HEK293 (cell line): ENCODE data around the gene SSB.

Experiments
- CTCF ChIA-PET: fragments of 350-600 bp; formaldehyde crosslinking; extraction: SDS; loops from one replicate; lab custom pipeline; 2021; ENCODE audit warnings: antibody characterized with exemption; lab: Yijun Ruan, JAX
- POLR2A ChIA-PET: fragments of 300-600 bp; formaldehyde crosslinking; extraction: SDS; loops from one replicate; lab custom pipeline; 2020; ENCODE audit warnings: antibody characterized with exemption, inconsistent platforms; lab: Yijun Ruan, JAX
- H3K27ac ChIP-seq: fragments of 200-500 bp; sonication (Bioruptor generic); 2 replicates; pipeline ENCODE4 v1.5.1; 2014; ENCODE audit warnings: low read depth, low read length, control low read depth, inconsistent platforms; ENCODE audit errors: extremely low read depth
- H3K36me3 ChIP-seq, 2 experiments: fragments of 200-500 bp in 1 of 2; sonication (Bioruptor generic) in 1 of 2; 1 replicate in 1 of 2; 2 replicates in 1 of 2; pipeline ENCODE4 v1.5.1; 2014 to 2017; ENCODE audit warnings: inconsistent platforms in 2 of 2, low read length in 2 of 2; ENCODE audit not compliant: control insufficient read depth in 2 of 2, insufficient read depth in 1 of 2
- H3K4me1 ChIP-seq: fragments of 200-500 bp; sonication (Bioruptor generic); 2 replicates; pipeline ENCODE4 v1.5.1; 2014; ENCODE audit warnings: mild to moderate bottlenecking, low read length, inconsistent platforms; ENCODE audit not compliant: control insufficient read depth, insufficient read depth
- H3K4me3 ChIP-seq: 2 replicates; pipeline ENCODE4 v1.5.1; 2011; ENCODE audit warnings: low read depth, mild to moderate bottlenecking, control low read depth, low read length, moderate library complexity
- H3K9me3 ChIP-seq: fragments of 200-500 bp; sonication (Bioruptor generic); 2 replicates; pipeline ENCODE4 v1.5.1; 2014; ENCODE audit warnings: low read depth, low read length, inconsistent platforms; ENCODE audit not compliant: control insufficient read depth, insufficient read depth
- GLI4 ChIP-seq: fragments of 450-650 bp; formaldehyde crosslinking; IDR thresholded peaks from 2 replicates; pipeline ENCODE4 v1.5.1; 2016; ENCODE audit warnings: missing biosample characterization, missing genetic modification characterization
- OSR2 ChIP-seq: fragments of 450-650 bp; formaldehyde crosslinking; IDR thresholded peaks from 2 replicates; pipeline ENCODE4 v1.5.1; 2016; ENCODE audit warnings: missing biosample characterization, missing genetic modification characterization
- ZNF146 ChIP-seq: fragments of 450-650 bp; formaldehyde crosslinking; IDR thresholded peaks from 2 replicates; pipeline ENCODE4 v1.5.1; 2016; ENCODE audit warnings: missing biosample characterization, missing genetic modification characterization
- ZNF18 ChIP-seq: fragments of 450-650 bp; formaldehyde crosslinking; IDR thresholded peaks from 2 replicates; pipeline ENCODE4 v1.5.1; 2016; ENCODE audit warnings: missing biosample characterization, missing genetic modification characterization
- ZNF248 ChIP-seq: fragments of 450-650 bp; formaldehyde crosslinking; IDR thresholded peaks from 2 replicates; pipeline ENCODE4 v1.5.1; 2017; ENCODE audit warnings: missing biosample characterization, missing genetic modification characterization
- ZNF341 ChIP-seq: fragments of 450-650 bp; formaldehyde crosslinking; IDR thresholded peaks from 2 replicates; pipeline ENCODE4; 2016; ENCODE audit warnings: low read depth, missing biosample characterization, missing genetic modification characterization
- ZNF391 ChIP-seq: fragments of 450-650 bp; formaldehyde crosslinking; IDR thresholded peaks from 2 replicates; pipeline ENCODE4 v1.5.1; 2016; ENCODE audit warnings: low read depth, missing biosample characterization, missing genetic modification characterization, borderline replicate concordance
- ZNF473 ChIP-seq: fragments of 450-650 bp; formaldehyde crosslinking; IDR thresholded peaks from 2 replicates; pipeline ENCODE4 v1.5.1; 2017; ENCODE audit warnings: missing biosample characterization, missing genetic modification characterization
- ZNF544 ChIP-seq: fragments of 450-650 bp; formaldehyde crosslinking; IDR thresholded peaks from 2 replicates; pipeline ENCODE4 v1.5.0; 2017; ENCODE audit warnings: missing biosample characterization, missing genetic modification characterization
- ZNF629 ChIP-seq: fragments of 450-650 bp; formaldehyde crosslinking; IDR thresholded peaks from 2 replicates; pipeline ENCODE4 v1.5.1; 2017; ENCODE audit warnings: missing biosample characterization, missing genetic modification characterization
- ZNF791 ChIP-seq: fragments of 450-650 bp; formaldehyde crosslinking; IDR thresholded peaks from 2 replicates; pipeline ENCODE4 v1.5.1; 2016; ENCODE audit warnings: missing biosample characterization, missing genetic modification characterization
- ZNF830 ChIP-seq: fragments of 450-650 bp; IDR thresholded peaks from 2 replicates; pipeline ENCODE4 v1.5.0; 2018; ENCODE audit warnings: missing biosample characterization, missing genetic modification characterization, low read depth, mild to moderate bottlenecking, moderate library complexity
- ZSCAN23 ChIP-seq: fragments of 450-650 bp; formaldehyde crosslinking; IDR thresholded peaks from 2 replicates; pipeline ENCODE4 v1.5.1; 2016; ENCODE audit warnings: missing biosample characterization, missing genetic modification characterization
- TF ChIP-seq, protein P1 (sequence below): fragments of 450-650 bp; formaldehyde crosslinking; IDR thresholded peaks from 2 replicates; pipeline ENCODE4 v1.5.1; 2016; ENCODE audit warnings: missing biosample characterization, missing genetic modification characterization
- TF ChIP-seq, protein P2 (sequence below): fragments of 450-650 bp; formaldehyde crosslinking; IDR thresholded peaks from 2 replicates; pipeline ENCODE4 v1.5.1; 2016; ENCODE audit warnings: missing biosample characterization, missing genetic modification characterization
- TF ChIP-seq, protein P3 (sequence below): fragments of 450-650 bp; formaldehyde crosslinking; IDR thresholded peaks from 2 replicates; pipeline ENCODE4 v1.5.1; 2016; ENCODE audit warnings: missing biosample characterization, missing genetic modification characterization
- TF ChIP-seq, protein P4 (sequence below): fragments of 450-650 bp; formaldehyde crosslinking; conservative IDR thresholded peaks from 2 replicates; pipeline ENCODE4 v1.5.1; 2016; ENCODE audit warnings: low read depth, missing biosample characterization, missing genetic modification characterization
- TF ChIP-seq, protein P5 (sequence below): fragments of 450-650 bp; formaldehyde crosslinking; IDR thresholded peaks from 2 replicates; pipeline ENCODE4 v1.5.1; 2016; ENCODE audit warnings: missing biosample characterization, missing genetic modification characterization, borderline replicate concordance

Gene SSB

DNA sequence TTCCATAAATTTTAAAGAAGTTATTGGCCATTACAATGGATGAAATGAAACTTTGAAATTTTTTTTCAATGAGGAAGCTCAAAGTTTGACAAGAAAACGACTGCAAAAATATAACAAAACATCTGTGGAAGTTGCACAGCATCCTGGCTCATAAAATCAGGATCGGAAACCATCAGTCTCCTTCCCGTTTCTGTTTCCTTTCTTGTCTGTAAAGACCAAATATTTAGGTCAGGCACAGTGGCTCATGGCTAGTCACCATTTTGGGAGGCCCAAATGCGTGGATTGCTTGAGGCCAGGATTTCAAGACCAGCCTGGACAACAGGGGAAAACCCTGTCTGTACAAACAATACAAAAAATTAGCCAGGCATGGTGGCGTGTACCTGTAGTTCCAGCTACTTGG is 27.6 kb upstream of the SSB start:
- Histone ChIP-seq H3K4me3 (no peak overlapping the region), H3K9me3 (no peaks in the 10 kb centered on the region), H3K27ac (no peak overlapping the region), H3K36me3 (no peaks in the 10 kb centered on the region), H3K4me1 (0 out of 2 replicates have a peak, but pooled peaks cover under 1% of the 10 kb centered on the region)
- TF ChIP-seq ZNF791 (tag by site-specific recombination) (no peak), ZNF391 (no peak), ZNF248 (tag by site-specific recombination) (no peak), ZNF629 (tag by site-specific recombination) (no peak), ZNF544 (tag by site-specific recombination) (no peak), ZSCAN23 (tag by site-specific recombination) (no peak), ZNF473 (tag by site-specific recombination) (no peak), ZNF830 (tag by site-specific recombination) (no peak), ZNF341 (no peak), OSR2 (tag by site-specific recombination) (no peak), ZNF18 (no peak), GLI4 (tag by site-specific recombination) (no peak), ZNF146 (tag by site-specific recombination) (no peak)
- TF ChIP-seq, protein P1, sequence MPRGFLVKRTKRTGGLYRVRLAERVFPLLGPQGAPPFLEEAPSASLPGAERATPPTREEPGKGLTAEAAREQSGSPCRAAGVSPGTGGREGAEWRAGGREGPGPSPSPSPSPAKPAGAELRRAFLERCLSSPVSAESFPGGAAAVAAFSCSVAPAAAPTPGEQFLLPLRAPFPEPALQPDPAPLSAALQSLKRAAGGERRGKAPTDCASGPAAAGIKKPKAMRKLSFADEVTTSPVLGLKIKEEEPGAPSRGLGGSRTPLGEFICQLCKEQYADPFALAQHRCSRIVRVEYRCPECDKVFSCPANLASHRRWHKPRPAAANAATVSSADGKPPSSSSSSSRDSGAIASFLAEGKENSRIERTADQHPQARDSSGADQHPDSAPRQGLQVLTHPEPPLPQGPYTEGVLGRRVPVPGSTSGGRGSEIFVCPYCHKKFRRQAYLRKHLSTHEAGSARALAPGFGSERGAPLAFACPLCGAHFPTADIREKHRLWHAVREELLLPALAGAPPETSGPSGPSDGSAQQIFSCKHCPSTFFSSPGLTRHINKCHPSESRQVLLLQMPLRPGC = no peak
- TF ChIP-seq, protein P2, sequence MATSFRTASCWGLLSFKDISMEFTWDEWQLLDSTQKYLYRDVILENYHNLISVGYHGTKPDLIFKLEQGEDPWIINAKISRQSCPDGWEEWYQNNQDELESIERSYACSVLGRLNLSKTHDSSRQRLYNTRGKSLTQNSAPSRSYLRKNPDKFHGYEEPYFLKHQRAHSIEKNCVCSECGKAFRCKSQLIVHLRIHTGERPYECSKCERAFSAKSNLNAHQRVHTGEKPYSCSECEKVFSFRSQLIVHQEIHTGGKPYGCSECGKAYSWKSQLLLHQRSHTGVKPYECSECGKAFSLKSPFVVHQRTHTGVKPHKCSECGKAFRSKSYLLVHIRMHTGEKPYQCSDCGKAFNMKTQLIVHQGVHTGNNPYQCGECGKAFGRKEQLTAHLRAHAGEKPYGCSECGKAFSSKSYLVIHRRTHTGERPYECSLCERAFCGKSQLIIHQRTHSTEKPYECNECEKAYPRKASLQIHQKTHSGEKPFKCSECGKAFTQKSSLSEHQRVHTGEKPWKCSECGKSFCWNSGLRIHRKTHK (tag by site-specific recombination) = no peak
- TF ChIP-seq, protein P3, sequence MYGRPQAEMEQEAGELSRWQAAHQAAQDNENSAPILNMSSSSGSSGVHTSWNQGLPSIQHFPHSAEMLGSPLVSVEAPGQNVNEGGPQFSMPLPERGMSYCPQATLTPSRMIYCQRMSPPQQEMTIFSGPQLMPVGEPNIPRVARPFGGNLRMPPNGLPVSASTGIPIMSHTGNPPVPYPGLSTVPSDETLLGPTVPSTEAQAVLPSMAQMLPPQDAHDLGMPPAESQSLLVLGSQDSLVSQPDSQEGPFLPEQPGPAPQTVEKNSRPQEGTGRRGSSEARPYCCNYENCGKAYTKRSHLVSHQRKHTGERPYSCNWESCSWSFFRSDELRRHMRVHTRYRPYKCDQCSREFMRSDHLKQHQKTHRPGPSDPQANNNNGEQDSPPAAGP = no peak
- TF ChIP-seq, protein P4, sequence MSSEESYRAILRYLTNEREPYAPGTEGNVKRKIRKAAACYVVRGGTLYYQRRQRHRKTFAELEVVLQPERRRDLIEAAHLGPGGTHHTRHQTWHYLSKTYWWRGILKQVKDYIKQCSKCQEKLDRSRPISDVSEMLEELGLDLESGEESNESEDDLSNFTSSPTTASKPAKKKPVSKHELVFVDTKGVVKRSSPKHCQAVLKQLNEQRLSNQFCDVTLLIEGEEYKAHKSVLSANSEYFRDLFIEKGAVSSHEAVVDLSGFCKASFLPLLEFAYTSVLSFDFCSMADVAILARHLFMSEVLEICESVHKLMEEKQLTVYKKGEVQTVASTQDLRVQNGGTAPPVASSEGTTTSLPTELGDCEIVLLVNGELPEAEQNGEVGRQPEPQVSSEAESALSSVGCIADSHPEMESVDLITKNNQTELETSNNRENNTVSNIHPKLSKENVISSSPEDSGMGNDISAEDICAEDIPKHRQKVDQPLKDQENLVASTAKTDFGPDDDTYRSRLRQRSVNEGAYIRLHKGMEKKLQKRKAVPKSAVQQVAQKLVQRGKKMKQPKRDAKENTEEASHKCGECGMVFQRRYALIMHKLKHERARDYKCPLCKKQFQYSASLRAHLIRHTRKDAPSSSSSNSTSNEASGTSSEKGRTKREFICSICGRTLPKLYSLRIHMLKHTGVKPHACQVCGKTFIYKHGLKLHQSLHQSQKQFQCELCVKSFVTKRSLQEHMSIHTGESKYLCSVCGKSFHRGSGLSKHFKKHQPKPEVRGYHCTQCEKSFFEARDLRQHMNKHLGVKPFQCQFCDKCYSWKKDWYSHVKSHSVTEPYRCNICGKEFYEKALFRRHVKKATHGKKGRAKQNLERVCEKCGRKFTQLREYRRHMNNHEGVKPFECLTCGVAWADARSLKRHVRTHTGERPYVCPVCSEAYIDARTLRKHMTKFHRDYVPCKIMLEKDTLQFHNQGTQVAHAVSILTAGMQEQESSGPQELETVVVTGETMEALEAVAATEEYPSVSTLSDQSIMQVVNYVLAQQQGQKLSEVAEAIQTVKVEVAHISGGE (tag by site-specific recombination) = no peak
- TF ChIP-seq, protein P5, sequence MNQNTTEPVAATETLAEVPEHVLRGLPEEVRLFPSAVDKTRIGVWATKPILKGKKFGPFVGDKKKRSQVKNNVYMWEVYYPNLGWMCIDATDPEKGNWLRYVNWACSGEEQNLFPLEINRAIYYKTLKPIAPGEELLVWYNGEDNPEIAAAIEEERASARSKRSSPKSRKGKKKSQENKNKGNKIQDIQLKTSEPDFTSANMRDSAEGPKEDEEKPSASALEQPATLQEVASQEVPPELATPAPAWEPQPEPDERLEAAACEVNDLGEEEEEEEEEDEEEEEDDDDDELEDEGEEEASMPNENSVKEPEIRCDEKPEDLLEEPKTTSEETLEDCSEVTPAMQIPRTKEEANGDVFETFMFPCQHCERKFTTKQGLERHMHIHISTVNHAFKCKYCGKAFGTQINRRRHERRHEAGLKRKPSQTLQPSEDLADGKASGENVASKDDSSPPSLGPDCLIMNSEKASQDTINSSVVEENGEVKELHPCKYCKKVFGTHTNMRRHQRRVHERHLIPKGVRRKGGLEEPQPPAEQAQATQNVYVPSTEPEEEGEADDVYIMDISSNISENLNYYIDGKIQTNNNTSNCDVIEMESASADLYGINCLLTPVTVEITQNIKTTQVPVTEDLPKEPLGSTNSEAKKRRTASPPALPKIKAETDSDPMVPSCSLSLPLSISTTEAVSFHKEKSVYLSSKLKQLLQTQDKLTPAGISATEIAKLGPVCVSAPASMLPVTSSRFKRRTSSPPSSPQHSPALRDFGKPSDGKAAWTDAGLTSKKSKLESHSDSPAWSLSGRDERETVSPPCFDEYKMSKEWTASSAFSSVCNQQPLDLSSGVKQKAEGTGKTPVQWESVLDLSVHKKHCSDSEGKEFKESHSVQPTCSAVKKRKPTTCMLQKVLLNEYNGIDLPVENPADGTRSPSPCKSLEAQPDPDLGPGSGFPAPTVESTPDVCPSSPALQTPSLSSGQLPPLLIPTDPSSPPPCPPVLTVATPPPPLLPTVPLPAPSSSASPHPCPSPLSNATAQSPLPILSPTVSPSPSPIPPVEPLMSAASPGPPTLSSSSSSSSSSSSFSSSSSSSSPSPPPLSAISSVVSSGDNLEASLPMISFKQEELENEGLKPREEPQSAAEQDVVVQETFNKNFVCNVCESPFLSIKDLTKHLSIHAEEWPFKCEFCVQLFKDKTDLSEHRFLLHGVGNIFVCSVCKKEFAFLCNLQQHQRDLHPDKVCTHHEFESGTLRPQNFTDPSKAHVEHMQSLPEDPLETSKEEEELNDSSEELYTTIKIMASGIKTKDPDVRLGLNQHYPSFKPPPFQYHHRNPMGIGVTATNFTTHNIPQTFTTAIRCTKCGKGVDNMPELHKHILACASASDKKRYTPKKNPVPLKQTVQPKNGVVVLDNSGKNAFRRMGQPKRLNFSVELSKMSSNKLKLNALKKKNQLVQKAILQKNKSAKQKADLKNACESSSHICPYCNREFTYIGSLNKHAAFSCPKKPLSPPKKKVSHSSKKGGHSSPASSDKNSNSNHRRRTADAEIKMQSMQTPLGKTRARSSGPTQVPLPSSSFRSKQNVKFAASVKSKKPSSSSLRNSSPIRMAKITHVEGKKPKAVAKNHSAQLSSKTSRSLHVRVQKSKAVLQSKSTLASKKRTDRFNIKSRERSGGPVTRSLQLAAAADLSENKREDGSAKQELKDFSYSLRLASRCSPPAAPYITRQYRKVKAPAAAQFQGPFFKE (tag by site-specific recombination) = no peak
- POLR2A ChIA-PET = interaction anchor here (0.6 kb wide), 1 partner anchor 58 kb away, joined by 3 read pairs; no protein-coding TSS in a partner anchor
- CTCF ChIA-PET = interaction anchor here (1.0 kb wide), 1 partner anchor 243 kb away, joined by 3 read pairs; no protein-coding TSS in a partner anchor
